HG03442 (cell line): Measurements from ENCODE around the gene ZFP90.

Experiments
- ATAC-seq: cut with Tn5 transposase; IDR thresholded peaks from one replicate; pipeline ENCODE4 v1.9.1; 2021; ENCODE audit warnings: mild to moderate bottlenecking, moderate library complexity; ENCODE audit not compliant: unreplicated experiment

ZFP90 gene

DNA sequence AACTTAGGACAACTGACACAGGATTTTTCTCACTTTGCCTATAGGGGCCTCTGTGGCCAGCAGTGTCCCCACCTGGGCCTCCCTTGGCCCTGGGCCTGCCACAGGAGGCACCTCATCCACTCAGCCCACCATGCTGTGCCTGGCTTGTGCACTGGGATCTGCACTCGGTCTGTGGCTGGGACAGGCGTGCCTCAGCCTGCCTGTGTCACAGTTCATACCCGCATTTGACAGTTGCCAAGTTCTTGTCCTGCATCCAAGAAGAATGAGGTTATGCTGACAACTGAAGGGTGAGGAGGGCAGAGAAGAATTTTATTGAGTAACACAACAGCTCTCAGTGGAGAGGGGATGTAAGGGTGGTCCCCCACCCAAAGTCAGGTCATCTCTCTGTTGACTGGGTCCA is 36.0 kb downstream of the ZFP90 start:
- no peak for ATAC-seq

DNA sequence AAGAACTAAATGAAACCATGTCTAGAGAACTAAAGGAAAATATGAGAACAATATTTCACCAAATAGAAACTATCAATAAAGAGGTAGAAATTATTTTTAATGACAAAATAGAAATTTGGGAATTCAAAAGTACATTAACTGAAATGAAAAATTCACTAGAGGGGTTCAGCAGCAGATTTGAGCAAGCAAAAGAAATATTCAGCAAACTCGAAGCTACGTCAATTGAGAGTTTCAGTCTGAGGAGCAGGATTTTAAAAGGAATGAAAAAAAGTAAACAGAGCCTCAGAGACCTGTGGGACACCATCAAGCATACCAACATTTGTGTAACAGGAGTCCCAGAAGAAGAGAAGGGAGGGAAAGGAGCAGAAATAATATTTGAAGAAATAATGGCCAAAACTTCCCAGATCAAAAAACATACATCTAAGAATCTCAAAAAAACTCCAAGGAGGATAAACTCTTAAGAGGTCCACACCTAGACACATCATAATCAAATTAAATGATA is 38.3 kb downstream of the ZFP90 start:
- no peak for ATAC-seq

DNA sequence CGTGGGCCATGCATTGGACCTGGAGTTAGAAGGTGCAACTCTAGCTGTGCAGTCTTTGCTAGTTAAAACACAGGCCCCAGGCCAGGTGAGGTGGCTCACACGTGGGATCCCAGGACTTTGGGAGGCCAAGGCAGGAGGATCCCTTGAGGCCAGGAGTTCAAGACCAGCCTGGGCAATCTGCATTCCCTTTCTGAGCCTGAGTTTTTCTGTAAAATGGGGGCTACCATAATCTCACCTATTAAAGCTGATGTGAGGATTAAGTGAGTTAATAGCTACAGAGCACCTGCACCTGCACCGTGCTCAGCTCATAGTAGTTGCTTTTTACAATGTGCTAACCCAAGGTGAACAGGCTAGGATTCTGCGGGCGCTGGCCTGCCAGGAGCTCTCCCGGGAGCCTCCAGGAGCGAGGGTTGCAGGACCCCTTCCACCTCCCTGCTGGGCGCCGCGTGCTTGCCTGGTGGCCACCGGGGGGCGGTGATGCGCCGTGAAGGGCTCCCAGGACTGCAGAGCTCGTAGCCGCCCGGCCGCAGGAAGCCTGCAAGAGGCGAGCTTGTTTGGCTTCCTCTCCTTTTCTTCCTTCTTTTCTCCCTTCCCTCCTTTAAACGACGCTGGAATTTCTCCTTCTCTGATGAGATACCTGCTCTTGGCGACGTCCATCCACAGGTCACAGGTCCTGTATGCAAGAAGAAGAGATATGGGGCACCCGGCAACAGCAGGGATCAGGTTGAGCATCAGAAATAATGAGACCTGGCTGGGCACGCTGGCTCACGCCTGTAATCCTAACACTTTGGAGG is 51.3 kb downstream of the ZFP90 start:
- no peak for ATAC-seq

DNA sequence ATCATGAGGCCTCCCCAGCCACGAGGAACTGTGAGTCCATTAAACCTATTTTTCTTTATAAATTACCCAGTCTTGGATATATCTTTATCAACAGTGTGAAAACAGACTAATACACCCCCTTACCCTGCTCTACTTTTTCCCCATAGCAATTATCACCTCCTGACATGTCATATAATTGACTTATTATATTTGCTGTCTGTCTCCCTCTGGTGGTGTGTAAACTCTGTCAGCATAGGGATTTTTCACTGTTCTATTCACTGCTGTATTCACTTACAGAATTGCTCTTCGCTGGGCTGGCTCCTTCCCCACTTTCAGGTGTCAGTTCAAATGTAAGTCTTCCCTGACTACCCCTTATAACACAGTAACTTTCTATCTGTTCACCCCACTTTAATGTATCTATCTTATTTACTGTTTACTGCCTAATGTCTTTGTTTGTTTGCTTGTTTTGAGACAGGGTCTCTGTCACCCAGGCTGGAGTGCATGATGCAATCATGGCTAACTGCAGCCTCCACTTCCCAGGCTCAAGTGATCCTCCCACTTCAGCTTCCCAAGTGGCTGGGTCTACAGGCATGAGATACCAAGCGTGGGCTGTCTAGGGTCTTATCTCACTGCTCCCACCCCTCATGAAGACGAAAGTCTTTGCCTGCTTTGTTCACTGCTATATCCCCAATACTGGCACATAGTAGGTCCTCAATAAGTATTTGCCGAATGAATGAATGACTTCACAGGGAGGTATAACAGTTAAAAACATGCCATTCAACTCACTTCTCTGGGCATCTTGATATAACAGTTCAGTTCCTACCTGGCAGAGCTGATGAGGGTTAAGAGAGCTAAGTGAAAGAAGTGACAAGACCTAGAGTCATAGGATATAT is 53.6 kb downstream of the ZFP90 start:
- ATAC-seq: no peak

DNA sequence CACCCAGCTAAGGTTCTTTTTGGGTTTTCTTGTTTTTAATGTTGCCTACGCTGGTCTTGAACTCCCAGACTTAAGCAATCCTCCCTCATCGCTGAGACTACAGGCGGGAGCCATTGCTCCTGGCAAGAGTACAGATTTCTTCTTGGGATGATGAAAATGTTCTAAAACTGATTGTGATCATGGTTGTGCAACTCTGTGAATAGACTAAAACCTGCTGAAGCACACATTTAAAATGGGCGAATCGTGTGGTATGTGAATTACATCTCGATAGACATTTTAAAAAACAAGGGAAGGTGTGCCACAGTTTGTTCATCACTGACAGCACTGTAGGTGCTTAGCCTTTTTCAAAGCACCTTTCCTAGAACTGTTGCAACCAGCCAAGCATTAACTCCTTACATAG is 57.2 kb downstream of the ZFP90 start:
- no peak for ATAC-seq

DNA sequence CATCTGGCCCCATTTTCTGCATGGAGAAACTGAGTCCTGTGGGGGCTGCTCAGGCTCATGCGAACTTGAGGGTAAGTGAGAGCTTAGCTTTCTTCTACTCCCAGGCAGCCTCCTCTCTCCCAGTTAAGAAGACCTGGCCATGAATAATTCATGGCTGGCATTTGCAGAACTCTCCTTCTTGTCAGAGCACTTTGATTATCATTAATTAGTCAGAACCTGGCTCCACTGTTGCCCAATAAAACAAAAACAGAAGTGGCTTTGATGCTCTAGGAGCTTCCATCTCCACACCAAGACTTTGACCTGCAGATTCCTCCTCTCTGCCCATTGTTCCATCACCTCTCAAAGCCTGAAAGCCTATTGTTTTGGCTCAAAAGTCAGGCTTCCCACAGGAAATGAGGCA is 60.5 kb downstream of the ZFP90 start:
- ATAC-seq: no peak

DNA sequence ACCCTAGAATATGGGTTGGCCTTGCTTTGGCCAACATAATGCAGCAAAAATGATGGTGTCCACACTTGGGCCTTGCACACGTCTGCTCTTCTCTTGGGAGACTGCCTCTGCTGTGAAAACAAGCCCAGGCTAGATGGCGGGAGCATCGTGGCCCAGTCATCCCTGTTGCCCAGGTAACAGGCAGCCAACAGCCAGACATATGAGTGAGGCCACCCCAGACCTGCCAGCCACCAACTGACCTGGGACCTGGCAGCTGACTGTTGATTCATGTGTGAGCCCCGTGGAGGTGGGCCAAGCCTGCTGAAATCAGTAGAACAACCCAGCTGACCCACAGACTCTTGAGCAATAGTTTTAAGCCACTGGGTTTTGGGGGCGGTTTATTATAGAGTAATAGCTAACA is 66.7 kb downstream of the ZFP90 start:
- no peak for ATAC-seq

DNA sequence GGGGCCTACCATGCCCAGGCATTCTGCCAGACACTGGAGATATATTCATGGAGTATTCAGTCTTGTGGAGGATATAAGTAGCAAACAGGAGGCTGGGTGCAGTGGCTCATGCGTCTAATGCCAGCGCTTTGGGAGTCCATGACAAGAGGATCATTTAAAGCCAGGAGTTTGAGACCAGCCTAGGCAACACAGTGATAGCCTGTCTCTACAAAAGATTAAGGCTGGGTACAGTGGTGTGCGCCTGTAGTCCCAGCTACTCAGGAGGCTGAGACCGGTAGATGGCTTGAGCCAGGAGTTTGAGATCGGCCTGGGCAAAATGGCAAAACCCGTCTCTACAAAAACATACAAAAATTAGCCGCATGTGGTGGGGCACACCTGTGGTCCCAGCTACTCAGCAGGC is 68.4 kb downstream of the ZFP90 start:
- ATAC-seq: no peak

DNA sequence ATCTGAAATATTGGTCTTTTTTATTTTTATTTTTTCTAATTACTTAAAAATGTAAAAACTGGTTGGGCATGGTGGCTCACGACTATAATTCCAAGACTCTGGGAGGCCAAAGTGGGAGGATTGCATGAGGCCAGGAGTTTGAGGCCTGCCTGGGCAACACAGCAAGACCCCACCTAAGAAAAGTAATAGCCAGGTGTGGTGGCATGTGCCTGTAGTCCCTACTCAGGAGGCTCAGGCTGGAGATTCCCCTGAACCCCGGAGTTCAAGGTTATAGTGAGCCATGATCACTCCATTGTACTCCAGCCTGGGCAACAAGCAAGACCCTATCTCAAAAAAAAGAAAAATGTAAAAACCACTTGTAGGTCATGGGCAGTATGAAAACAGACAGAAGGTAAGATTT is 69.2 kb downstream of the ZFP90 start:
- no peak for ATAC-seq

DNA sequence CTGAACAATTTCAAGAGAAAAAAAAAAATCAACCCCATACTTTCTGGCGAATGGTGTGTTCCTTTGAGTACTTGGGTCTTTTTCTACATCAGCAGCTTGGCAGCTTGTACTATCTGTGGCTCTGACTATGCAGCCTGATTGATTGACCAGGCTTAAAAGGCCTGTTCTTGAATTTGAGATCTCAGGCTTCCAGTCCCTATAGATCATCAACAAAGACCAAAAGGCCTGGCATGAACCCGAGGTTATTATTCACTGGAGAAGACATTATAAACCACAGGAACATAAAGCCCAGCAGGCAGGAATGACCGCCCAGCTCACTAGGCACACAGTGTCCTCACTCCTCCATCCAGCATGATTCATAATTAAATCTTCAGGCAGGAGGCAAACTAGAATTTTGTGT is 73.9 kb downstream of the ZFP90 start:
- no peak for ATAC-seq

DNA sequence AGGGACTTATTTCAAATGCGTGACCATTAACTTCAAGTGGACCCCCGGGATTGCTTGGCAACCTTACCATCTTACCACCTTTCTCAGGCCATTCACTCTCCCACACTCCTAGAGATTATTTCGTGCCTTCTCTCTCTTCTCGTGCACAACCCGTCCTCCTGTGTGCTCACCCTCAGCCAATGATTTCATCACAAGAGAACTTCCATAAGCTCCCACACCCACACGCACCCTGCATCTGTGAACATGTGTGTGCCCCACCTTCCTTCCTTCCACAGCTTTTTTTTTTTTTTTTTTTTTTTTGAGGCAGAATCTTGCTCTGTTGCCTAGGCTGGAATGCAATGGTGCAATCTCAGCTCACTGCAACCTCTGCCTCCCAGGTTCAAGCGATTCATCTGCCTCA is 78.6 kb downstream of the ZFP90 start:
- ATAC-seq: no peak
